Parathyroid adenoma (tissue), 2 donors: ENCODE measurements around the gene CCDC90B.
"Not testable (repeated sequence)": the region's sequence is repeated elsewhere in the genome, so short reads cannot be mapped to it uniquely, and the experiment has no call there.

Source experiments
- H2AFZ ChIP-seq: fragments of 300-600 bp; sonication (generic); one replicate; pipeline ENCODE4 v1.7.0; 2017; ENCODE audit warnings: antibody characterized with exemption, mild to moderate bottlenecking
- H3K27ac ChIP-seq: fragments of 300-600 bp; sonication (generic); one replicate; pipeline ENCODE4 v1.7.0; 2017
- H3K27me3 ChIP-seq: fragments of 300-600 bp; sonication (generic); one replicate; pipeline ENCODE4 v1.7.0; 2017; ENCODE audit warnings: low read length; ENCODE audit not compliant: control insufficient read depth, insufficient read depth
- H3K36me3 ChIP-seq: fragments of 300-600 bp; sonication (generic); one replicate; pipeline ENCODE4 v1.7.0; 2017; ENCODE audit warnings: low read length; ENCODE audit not compliant: control insufficient read depth, insufficient read depth
- H3K4me1 ChIP-seq: fragments of 300-600 bp; sonication (generic); one replicate; pipeline ENCODE4 v1.7.0; 2017; ENCODE audit warnings: control low read depth
- H3K4me2 ChIP-seq: fragments of 300-600 bp; sonication (generic); one replicate; pipeline ENCODE4 v1.7.0; 2017; ENCODE audit warnings: low read length
- H3K4me3 ChIP-seq: fragments of 300-600 bp; sonication (generic); one replicate; pipeline ENCODE4 v1.7.0; 2017; ENCODE audit warnings: low read depth, low read length
- H3K79me2 ChIP-seq: fragments of 300-600 bp; sonication (generic); one replicate; pipeline ENCODE4 v1.7.0; 2017; ENCODE audit warnings: control low read depth
- H3K9ac ChIP-seq: fragments of 300-600 bp; sonication (generic); one replicate; pipeline ENCODE4 v1.7.0; 2017; ENCODE audit warnings: mild to moderate bottlenecking
- H3K9me3 ChIP-seq: fragments of 300-600 bp; sonication (generic); one replicate; pipeline ENCODE4 v1.7.0; 2017; ENCODE audit warnings: low read length; ENCODE audit not compliant: control insufficient read depth
- CTCF ChIP-seq: fragments of 300-600 bp; sonication (generic); IDR thresholded peaks from one replicate; pipeline ENCODE4 v1.7.0; 2017; ENCODE audit warnings: antibody characterized with exemption, mild to moderate bottlenecking
- donor health status: primary hyperparathyroidism.

CCDC90B gene

DNA sequence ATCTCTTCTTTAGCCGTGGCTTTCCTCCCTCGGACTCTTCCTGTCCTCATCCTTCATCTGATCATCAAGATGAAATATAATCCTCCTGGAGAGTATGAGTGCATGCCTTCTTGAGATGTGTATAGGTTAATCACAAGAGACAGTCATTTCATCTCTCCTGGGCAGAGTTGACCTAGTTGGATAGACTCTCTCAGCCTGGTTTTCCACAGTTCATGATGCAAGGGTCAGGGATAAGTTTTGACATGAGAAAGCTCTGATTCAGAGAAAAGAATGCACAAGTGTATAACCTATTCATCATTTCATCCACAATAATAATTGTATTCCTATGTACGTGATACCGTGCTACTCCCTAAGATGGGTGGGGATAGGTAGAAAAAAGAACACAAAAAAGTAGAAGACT, 33.2 kb upstream of the CCDC90B start:
- Histone ChIP-seq H3K9ac (no peak overlapping the region), H3K79me2 (no peaks in the 10 kb centered on the region), H2AFZ (no peak overlapping the region), H3K27me3 (no peaks in the 10 kb centered on the region), H3K36me3 (no peaks in the 10 kb centered on the region), H3K4me1 (no peaks in the 10 kb centered on the region), H3K4me2 (no peak overlapping the region), H3K9me3 (no peaks in the 10 kb centered on the region), H3K27ac (no peak overlapping the region), H3K4me3 (no peak overlapping the region)
- no peak for TF ChIP-seq CTCF

- no peak for TF ChIP-seq CTCF
- no peaks in the 10 kb centered on the region for H3K79me2 ChIP-seq
Measured at GRCh38 chr11:83318931-83319330, 32.8 kb upstream of the CCDC90B start.

DNA sequence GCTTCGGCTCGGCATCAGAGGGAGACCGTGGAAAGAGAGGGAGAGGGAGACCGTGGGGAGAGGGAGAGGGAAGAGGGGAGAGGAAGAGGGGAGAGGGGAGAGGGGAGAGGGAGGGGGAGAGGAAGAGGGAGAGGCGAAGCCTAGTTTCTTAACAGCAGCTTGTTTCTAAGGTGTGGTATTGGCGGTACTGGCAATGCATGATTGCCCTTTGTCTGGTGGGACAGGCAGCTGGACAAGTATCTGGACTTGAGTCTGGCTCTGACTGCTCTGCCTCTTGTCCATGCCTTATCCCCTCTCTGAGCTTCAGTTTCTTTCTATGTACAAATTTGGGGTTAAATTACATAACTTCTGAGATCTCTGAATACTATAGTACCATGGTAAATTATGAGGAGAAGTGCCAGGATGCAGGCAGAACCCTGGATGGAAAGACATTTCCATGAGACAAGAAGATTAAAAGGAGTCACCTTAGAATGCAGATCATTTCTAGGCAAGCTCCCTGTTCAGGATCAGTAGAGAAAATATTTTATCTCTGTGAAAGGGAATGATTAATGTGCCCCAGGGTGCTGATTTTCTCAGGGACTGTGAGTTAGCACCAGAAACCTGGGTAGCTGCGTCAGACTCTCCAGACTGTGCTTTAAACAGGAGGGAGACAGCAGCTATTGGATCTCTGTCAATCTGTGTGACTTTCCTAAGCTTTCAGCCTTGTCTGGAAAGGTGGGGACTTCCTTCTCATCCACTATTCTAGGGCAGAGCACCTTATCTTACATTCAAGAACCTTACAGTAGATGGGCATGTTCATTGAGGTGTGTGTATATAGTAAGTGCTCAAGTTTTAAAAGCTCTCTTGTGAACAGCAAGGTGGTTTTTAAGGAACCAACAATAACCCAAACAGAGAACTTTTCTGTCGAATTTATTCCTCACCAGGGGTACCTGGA, 31.9 kb upstream of the CCDC90B start:
- H3K36me3 ChIP-seq, result no peaks in the 10 kb centered on the region
- no peaks in the 10 kb centered on the region for H3K9me3 ChIP-seq
- no peaks in the 10 kb centered on the region for H3K79me2 ChIP-seq
- no peaks in the 10 kb centered on the region for H3K4me1 ChIP-seq
- H2AFZ ChIP-seq, result no peak overlapping the region
- no peak overlapping the region for H3K4me2 ChIP-seq
- H3K4me3 ChIP-seq, result no peak overlapping the region
- no peaks in the 10 kb centered on the region for H3K27me3 ChIP-seq
- H3K9ac ChIP-seq, result no peak overlapping the region
- TF ChIP-seq CTCF, result no peak
- H3K27ac ChIP-seq, result no peak overlapping the region

More at GRCh38 chr11:83318931-83319330, 32.8 kb upstream of the CCDC90B start:
- Histone ChIP-seq H3K9me3 (no peaks in the 10 kb centered on the region), H3K4me2 (no peak overlapping the region), H3K36me3 (no peaks in the 10 kb centered on the region), H3K4me3 (no peak overlapping the region), H3K4me1 (no peaks in the 10 kb centered on the region), H2AFZ (no peak overlapping the region), H3K27ac (no peak overlapping the region), H3K27me3 (no peaks in the 10 kb centered on the region), H3K9ac (no peak overlapping the region)

- H3K9me3 ChIP-seq, H3K79me2 ChIP-seq, H3K9ac ChIP-seq, H3K36me3 ChIP-seq, H3K27me3 ChIP-seq, H3K27ac ChIP-seq, H3K4me2 ChIP-seq, H2AFZ ChIP-seq, H3K4me1 ChIP-seq, H3K4me3 ChIP-seq: not testable (repeated sequence)
Measured at GRCh38 chr11:83316897-83317268, 30.7 kb upstream of the CCDC90B start.

- not testable (repeated sequence) for H3K4me3 ChIP-seq, H3K27ac ChIP-seq, H3K9me3 ChIP-seq, H3K79me2 ChIP-seq, H3K27me3 ChIP-seq, H3K36me3 ChIP-seq, H3K4me1 ChIP-seq, H3K9ac ChIP-seq, H2AFZ ChIP-seq, H3K4me2 ChIP-seq
Measured at GRCh38 chr11:83316143-83316896, 30.2 kb upstream of the CCDC90B start.
